GM21423 (cell line): ENCODE measurements around the gene SRPK2.
"Not testable (repeated sequence)": the region's sequence is repeated elsewhere in the genome, so short reads cannot be mapped to it uniquely, and the experiment has no call there.

Experiments
- ATAC-seq: cut with Tn5 transposase; IDR thresholded peaks from one replicate; pipeline ENCODE4 v1.9.1; 2021; ENCODE audit warnings: mild to moderate bottlenecking, moderate library complexity; ENCODE audit not compliant: unreplicated experiment

Gene SRPK2

DNA sequence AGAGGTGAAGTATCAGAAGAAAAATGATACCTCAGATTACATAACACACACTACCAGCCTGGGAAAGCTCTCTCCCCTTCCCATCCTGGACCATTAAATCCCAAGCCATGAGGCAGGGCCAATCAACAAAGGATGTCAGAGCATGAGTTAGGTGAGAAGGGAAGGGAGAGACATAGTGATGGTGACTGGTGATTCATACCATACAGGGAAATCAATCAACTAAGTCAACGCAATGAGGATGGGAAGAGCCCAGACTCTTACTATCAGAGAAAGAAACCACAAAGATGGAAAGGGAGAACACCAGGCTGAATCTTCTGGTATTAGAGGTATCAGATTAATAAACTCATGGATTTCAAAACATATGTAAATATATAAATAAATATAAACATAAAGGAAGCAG is 189.3 kb downstream of the SRPK2 start:
- ATAC-seq = no peak

DNA sequence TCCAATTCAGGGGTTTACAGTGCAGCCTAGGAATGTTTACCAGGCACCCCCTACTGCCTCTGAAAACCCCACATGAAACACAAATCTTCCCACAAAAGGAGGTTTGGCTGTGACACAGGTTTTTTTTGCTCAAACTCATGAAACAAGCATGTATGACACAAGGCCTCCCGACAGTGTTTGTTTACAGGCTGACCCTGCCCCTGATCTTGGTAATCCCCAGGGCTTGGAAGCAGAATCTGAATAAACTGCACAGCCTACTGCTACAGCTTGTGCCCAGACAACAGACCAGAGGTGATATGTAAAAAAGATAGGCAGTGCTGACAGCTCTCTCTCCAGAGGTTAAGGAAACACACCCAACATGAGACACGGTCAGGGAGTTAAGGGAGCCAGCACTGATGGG is 190.5 kb downstream of the SRPK2 start:
- ATAC-seq = no peak

DNA sequence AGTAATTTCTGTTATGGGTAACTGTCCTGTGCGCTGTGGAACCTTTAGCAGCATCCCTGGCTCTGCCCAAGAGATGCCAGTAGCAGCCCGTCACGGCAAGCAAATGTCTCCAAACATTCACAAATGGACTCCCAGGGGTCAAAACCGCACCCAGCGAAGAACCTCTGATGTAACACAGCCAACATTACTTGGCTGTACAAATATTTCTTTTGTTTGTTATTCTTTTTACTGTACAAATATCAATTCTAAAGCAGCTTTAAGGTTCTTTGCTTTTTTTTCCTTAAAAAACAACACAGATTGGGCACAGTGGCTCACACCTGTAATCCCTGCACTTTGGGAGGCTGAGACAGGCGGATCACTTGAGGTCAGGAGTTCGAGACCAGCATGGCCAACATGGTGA is 192.2 kb downstream of the SRPK2 start:
- ATAC-seq = no peak

DNA sequence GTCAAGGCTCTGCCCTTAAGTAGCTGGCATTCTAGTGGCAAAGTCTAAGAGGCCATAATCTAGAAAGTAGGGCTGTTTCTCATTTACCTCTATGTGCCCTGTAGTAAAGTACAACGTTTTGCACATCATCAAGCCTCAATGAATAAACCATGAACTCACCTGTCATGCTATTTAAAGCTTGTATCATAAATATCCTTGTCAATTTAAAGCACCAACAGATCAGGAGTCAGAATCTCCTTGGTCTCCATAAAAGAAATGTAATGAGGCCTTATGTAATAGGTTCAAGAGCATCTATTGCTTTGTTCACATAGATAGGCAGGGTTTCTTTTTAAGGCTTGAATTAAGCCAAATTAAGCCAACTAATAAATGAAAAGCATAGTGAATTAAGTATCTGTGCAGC is 192.8 kb downstream of the SRPK2 start:
- ATAC-seq = no peak

DNA sequence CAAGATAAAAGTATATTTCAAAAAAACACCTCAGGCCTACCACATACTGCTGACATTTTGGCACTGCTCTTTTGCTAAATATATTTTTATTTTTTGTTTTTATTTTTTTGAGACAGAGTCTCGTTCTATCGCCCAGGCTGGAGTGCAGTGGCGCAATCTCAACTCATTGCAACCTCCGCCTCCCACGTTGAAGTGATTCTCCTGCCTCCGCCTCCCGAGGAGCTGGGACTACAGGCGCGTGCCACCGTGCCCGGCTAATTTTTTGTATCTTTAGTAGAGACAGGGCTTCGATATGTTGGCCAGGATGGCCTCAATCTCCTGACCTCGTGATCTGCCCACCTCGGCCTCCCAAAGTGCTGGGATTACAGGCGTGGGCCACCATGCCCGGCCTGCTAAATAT is 193.8 kb downstream of the SRPK2 start:
- ATAC-seq = not testable (repeated sequence)

DNA sequence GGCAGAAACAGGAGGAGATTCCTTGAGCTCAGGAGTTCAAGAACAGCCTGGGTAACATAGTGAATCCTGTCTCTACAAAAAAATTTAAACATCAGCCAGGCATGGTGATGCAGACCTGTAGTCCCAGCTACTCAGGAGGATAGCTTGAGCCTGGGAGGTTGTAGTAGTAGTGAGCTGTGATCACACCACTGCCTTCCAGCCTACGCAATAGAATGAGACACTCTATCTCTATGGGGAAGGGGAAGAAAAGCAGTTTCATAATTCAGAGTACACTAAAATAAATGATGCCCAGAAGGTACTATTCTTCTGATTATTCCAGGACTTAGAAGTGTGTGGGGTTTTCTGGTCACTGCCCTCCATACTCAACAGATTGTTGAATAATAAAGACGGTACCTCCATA is 197.4 kb downstream of the SRPK2 start:
- no peak for ATAC-seq

DNA sequence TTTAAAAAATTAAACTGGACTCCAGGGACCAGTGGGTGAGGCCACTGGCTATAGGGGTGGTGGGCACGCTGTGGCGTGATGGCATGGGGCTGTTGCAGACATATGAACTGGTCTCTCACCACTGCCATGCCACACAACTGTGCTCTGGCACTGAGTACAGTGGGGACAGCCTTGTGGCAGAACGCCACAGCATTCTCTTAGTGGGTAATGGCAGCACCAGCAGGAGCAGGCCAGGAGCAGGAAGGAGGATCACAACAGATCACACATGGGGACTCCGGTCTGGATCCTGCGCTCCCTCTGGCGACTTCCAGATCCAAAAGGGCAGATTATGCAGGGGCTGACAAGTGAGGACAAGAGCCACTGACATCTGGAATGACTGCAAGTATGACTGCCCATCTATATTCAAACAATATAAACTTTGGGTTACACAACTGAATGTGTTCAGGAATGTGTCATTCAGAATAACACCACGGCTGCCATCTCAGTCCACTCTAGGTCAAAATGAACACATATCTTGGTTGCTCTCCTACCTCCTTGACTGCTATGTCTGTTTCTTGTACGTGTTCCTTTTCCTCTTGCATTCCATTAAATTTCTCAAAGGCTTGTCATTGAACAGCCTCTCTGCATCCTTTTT is 198.7 kb downstream of the SRPK2 start:
- no peak for ATAC-seq

DNA sequence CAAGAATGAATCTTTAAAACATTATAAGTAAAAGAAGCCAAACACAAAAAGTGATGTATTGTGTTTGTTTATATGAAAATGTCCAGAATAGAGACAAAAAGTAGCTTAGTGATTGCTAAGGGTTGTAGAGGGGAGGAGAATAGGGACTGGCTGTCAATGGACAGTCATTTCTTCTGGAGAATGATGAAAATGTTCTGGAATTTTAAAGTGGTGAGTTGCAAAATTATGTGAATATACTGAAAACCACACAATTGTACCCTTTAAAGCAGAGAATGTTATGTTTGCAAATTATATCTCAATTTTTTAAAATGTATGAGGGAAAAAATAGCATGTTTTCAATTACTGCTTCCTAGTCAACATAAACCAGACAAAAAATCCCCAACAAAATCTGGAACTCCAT is 200.5 kb downstream of the SRPK2 start:
- ATAC-seq = no peak

DNA sequence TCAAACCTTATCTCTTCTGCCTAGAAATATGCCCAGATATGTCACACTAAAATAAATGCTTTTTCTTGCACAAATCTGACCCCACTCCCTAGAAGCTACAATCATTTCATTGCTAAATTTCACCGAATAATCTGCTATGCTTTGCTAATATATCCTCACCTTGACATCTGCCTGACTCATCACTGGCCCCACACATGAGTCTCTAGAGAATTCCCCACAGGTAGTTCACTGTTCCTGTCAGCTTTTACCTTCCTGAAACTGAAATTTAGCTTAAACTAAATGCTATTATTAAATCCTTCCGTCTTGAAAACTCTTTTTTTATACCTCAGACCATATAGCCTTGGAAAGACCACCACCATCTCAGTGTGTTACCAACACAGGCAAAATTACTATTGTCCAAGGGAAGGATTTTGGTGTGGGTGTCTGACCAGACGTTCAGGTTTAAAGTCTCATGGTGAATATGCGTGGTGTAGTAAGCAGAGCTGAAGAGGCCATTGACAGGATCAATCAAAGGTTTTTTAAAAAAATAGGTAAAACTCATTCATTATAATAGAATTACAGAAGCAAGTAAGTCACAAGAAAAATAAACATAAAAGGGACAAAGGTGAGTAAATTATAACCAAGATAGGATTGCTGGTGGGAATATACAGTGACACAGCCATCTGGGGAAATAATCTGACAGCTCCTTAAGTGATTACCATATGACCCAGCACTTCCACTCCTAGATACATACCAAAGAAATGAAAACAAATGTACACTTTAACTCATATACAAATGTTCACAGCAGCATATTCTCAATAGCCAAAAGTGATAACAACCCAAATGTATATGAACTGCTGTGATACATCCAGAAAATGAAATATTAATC is 201.2 kb downstream of the SRPK2 start:
- peak; percentile 50 for ATAC-seq

DNA sequence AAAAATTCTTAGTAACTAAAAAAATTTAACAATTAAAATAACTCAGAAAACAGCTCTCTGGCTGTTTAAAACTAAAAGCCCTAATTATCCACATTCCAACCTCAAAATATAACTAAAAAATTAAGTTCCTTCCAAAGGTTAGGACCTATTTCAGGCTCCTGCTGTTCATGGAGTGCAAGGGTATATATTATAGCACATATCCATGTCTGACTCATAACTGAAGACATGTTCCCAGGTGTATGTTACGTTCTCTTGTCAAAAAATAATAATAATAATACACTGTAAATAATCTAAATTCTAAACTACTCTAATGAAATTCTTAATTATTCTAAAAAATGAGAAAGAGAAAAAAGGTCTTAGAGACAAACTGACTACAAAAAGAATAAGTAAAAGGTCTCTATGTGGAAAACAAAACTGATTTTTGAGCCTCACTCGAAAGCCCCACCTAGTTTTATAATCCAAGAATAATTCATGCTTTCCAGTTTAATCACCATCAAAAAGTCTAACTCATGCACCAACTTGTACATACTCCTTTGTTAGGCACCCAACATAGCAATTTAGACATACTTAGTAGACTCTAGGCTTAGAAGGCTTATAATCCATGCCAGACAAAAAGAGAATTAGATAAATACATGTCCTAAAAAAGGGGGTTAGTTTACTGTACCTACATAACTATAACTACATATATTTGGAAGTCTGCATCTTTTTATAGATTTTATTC is 203.3 kb downstream of the SRPK2 start:
- no peak for ATAC-seq

DNA sequence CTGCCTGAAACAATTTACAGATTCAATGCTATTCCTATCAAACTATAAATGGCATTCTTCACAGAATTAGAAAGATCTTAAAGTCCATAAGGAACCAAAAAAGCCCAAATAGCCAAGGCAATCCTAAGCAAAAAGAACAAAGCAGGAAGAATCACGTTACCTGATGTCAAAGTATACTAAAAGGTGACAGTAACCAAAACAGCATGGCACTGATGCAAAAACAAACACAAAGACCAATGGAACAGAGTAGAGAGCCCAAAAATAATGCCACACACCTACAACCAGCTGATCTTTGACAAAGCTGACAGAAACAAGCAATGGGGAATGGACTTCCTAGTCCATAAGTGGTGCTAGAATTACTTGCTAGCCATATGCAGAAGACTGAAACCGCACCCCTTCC is 208.7 kb downstream of the SRPK2 start:
- no peak for ATAC-seq

DNA sequence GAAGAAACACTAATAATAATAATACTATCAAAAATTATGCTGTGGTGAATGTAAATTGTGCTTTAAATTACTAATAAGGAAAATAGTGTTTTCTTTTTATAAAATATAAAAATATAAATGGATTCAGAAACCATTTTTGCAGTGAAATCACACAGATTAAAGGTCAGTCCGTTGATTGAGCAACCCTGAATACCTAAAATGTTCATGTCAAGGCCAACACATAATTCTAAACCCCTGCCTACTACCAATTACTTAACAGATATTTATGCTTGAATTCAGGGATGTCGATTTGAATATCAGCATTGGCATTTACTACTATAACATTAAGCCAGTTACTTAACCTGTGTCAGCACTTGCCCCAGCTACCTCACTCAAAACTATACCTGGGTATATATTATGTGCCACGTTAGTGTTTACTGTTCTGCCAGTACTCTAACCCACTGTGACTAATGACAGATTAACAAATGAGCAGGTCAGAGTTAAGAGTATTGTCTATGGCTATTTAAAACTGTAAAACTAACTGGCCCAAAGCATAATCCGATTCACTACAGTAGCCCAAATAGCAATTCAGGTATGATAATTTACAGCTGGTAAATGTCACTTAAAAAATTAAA is 209.7 kb downstream of the SRPK2 start:
- no peak for ATAC-seq

DNA sequence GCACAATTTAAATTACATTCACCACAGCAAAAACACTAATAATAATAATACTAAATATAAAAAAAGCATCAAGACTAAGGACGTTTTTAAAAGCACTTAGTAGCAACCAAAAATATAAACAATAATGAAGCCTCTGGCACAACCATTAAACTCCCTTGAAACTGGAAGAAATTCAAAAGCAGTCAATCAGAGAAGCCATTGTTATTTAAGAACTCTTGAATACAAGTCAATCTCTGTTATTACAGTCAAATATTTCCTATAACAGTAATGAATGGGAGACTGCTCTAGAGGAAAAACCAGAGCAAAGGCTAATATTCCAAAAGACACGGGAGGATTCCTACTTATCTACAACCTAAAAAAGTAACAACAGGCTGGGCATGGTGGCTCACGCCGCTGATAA is 210.5 kb downstream of the SRPK2 start:
- ATAC-seq = no peak

DNA sequence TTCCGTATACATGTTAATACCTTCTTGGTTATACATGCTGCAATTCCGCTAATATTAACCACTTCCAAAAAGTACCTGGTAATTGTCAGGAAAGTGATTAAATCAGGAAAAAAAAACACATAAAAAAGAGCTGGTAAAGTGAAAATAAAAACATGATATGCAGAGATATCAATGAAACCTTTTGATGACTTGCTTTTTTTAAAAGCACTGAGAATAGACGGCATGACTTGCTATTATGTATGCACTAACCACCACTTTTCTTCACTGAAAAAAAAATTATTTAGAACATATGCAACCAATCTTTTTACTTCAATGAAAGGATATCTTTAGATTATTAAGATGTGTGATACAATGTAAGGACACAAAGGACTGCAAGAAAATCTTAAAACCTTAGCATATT is 211.7 kb downstream of the SRPK2 start:
- no peak for ATAC-seq

DNA sequence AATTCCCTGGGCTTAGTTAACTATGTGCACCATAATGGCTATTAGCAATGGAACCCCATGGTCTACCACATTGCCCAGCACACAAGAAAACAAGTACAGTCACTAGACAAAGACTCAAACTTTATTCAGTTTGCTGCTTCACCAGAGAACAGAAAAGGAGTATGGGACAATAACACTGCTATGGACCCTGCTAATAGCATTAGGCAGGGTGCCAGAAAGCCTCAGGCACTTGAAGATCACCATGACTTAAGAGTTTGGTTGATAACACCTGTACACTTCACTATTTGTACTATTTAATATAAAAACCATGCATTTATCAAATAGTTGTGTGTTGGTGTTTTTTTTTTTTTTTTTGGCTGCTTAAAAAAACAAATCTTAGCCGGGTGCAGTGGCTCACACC is 215.1 kb downstream of the SRPK2 start:
- no peak for ATAC-seq

DNA sequence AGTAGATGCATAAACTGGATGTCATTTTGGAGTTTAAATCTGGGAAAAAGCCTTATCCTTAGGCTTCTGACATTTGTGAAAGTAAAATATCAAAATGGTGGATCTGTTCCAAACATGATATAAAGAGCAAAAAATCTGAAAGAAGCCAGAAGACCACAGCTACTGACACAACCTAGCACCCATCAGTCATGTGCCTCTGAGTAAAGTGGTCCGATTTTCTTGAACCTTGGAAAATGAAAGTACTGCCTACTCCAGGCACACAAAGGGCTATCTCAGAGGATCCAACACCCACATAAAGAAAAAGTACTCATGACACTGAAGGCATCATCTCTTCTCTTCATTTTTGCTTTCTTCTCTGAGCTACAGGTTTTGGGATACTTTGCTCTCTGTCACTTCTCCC is 224.0 kb downstream of the SRPK2 start:
- ATAC-seq = no peak

DNA sequence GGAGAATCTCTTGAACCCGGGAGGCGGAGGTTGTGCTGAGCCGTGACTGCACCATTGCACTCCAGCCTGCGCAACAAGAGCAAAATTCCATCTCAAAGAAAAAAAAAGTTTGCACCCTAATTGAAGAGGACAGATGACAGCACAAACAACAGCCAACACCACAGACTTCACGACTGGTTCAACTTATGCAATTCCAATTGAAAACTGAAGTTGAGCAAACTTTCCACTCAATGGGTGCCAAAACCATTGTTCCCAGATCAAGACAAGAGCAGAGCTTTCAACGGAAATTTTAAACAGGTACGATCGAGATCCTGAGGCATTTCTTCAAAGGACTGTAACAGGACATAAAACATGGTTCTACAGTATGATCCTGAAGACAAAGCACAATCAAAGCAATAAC is 225.0 kb downstream of the SRPK2 start:
- no peak for ATAC-seq

DNA sequence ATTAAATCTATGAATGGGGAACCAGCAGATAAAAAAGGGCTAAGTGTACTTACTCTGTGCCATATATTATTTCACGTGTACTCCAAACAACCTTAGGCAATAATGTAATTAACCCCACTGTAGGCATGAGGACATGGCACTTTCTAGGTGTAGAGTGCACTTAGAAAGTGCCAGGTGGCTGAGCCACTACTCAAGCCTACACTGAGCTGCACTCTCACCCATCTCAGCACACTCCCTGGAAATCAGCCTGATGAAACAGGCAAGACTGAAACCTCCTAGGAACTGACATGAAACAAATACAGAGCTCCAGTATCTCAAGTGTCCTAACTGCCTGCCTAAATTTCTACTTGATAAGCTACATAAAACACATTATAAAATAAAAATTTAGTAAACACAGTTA is 227.4 kb downstream of the SRPK2 start:
- ATAC-seq = no peak

DNA sequence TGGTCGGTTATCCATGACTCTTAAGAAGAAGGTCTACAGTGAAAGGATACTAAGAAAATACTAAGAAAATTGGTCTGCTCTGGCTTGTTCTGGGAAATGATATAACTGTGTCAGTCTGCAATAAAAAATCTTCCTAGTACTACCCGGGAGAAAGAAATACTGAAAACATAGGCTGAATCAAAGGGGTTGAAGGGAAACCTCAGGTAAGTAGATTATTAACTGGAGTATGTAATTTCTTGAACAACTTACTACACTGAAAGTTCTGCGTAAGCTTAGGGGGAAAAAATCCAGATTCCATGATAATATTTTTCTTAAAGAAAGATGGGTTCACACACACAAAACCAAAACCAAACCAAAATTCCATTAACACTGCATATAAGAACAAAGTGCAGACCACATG is 231.4 kb downstream of the SRPK2 start:
- ATAC-seq = no peak

DNA sequence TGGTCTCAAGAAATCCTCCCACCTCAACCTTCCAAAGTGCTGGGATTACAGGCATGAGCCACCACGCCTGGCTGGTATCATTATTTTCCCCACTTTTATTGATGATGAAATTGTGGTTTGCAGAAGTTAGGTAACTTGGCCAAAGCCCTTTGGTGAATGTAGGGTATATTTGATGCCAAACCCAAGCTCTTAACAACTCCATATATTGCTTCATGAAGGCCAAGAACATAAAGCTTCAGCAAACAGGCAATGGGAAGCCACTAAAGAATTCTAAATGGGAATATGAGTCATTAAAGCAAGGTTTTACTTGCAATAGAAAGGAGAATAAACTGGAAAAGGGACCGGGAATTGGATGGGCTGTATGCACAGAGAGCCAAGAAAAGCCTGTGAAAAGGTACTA is 232.0 kb downstream of the SRPK2 start:
- ATAC-seq = no peak

DNA sequence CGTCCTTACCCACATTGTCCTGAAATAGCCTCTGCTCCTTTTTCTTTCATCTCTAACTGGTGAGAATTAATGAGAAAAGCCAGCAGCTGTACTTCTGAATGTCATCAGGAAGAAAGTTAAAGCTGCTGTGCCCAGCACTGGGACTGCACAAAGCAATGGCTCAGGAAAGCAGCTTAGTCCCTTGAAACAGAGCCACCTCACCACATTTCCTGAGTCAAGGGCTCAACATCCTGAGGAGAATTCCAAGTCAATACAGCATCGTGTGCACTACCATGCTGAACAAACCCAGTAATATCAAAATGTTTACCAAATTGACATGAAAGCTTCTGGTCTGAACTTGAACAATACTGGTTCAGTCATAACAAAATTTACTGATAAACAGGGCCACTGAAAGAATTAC is 234.6 kb downstream of the SRPK2 start:
- ATAC-seq = no peak

DNA sequence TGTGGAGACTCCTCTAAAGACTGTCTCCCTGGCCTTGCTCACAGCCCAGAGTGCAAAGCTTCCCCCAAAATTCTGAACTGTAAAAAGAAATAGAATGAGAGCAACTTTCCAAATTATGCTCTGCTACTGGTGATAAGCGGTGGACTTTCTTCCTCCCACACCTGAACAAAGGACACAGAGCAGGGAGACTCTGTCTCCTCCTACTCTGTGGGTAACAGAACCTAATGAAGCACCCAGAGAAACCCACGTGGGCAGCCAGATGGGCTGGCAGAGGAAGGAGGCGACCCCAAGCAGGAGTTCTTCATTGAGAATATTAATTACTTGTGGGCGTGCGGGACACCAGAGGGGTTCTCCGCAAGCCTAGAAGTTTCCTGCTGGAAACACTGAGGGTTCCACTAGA is 235.2 kb downstream of the SRPK2 start:
- ATAC-seq = no peak
